HG03108 (cell line): Measurements from ENCODE around the gene ST6GALNAC1.

Source experiments
- ATAC-seq: cut with Tn5 transposase; IDR thresholded peaks from one replicate; pipeline ENCODE4 v1.9.1; 2021; ENCODE audit warnings: moderate library complexity; ENCODE audit not compliant: unreplicated experiment

The ST6GALNAC1 gene

GRCh38 chr17:76643553-76644148 is at the start of gene ST6GALNAC1:
Gene ST6GALNAC1 (minus strand): TSS chr17:76643757. CDS start chr17:76643638, 119 bp downstream.
- ATAC-seq: no peak

GRCh38 chr17:76691379-76692191 is 48.0 kb upstream of the ST6GALNAC1 start:
- ATAC-seq: no peak

GRCh38 chr17:76690596-76691280 is 47.2 kb upstream of the ST6GALNAC1 start:
- ATAC-seq: no peak

GRCh38 chr17:76689859-76690258 is 46.3 kb upstream of the ST6GALNAC1 start:
- ATAC-seq: no peak

- ATAC-seq: no peak
Measured at GRCh38 chr17:76688165-76688622, 44.6 kb upstream of the ST6GALNAC1 start.

- no peak for ATAC-seq
Measured at GRCh38 chr17:76687298-76688164, 44.0 kb upstream of the ST6GALNAC1 start.

GRCh38 chr17:76686538-76687297 is 43.2 kb upstream of the ST6GALNAC1 start:
- no peak for ATAC-seq

- ATAC-seq: no peak
Measured at GRCh38 chr17:76685846-76686245, 42.3 kb upstream of the ST6GALNAC1 start.

GRCh38 chr17:76685366-76685765 is 41.8 kb upstream of the ST6GALNAC1 start:
- ATAC-seq: no peak

GRCh38 chr17:76684756-76685155 is 41.2 kb upstream of the ST6GALNAC1 start:
- ATAC-seq: no peak

- ATAC-seq: no peak
Measured at GRCh38 chr17:76683921-76684745, 40.6 kb upstream of the ST6GALNAC1 start.

GRCh38 chr17:76683011-76683755 is 39.6 kb upstream of the ST6GALNAC1 start:
- no peak for ATAC-seq

- ATAC-seq: no peak
Measured at GRCh38 chr17:76682296-76682695, 38.7 kb upstream of the ST6GALNAC1 start.

GRCh38 chr17:76681222-76682137 is 37.9 kb upstream of the ST6GALNAC1 start:
- no peak for ATAC-seq

GRCh38 chr17:76679239-76679638 is 35.7 kb upstream of the ST6GALNAC1 start:
- no peak for ATAC-seq

GRCh38 chr17:76678330-76678729 is 34.8 kb upstream of the ST6GALNAC1 start:
- ATAC-seq: no peak

- ATAC-seq: no peak
Measured at GRCh38 chr17:76677406-76677805, 33.8 kb upstream of the ST6GALNAC1 start.
